DOHH2 (cell line): ENCODE results near the gene SNRPA1.

Experiments
- H3F3A ChIP-seq: fragments of 200-600 bp; sonication (generic), shearing (Covaris generic); 2 replicates; pipeline ENCODE4 v1.6.0; 2016; ENCODE audit warnings: antibody characterized with exemption, mild to moderate bottlenecking; ENCODE audit not compliant: control insufficient read depth, insufficient read depth
- H3K27ac ChIP-seq: fragments of 200-600 bp; sonication (generic); 2 replicates; pipeline ENCODE4 v1.5.1; 2014; ENCODE audit warnings: low read depth, mild to moderate bottlenecking, low read length, moderate library complexity
- H3K27me3 ChIP-seq: fragments of 200-600 bp; sonication (generic); 2 replicates; pipeline ENCODE4 v1.6.1; 2014; ENCODE audit warnings: mild to moderate bottlenecking, low read length, mixed read lengths; ENCODE audit not compliant: control insufficient read depth
- H3K36me3 ChIP-seq: fragments of 200-600 bp; sonication (generic); 2 replicates; pipeline ENCODE4 v1.6.1; 2014; ENCODE audit warnings: mild to moderate bottlenecking, low read length, moderate library complexity, mixed read lengths; ENCODE audit not compliant: control insufficient read depth
- H3K4me1 ChIP-seq: fragments of 200-600 bp; sonication (generic); 2 replicates; pipeline ENCODE4 v1.6.1; 2014; ENCODE audit warnings: mild to moderate bottlenecking, low read length, mixed read lengths; ENCODE audit not compliant: control insufficient read depth
- H3K4me2 ChIP-seq: fragments of 200-600 bp; sonication (generic); 2 replicates; pipeline ENCODE4 v1.6.0; 2014; ENCODE audit warnings: mild to moderate bottlenecking, low read length, moderate library complexity
- H3K4me3 ChIP-seq: fragments of 200-600 bp; sonication (generic); 2 replicates; pipeline ENCODE4 v1.5.1; 2014; ENCODE audit warnings: mild to moderate bottlenecking, low read length, mixed read lengths
- H3K79me2 ChIP-seq: fragments of 200-600 bp; sonication (generic); 2 replicates; pipeline ENCODE4 v1.6.1; 2014; ENCODE audit warnings: mild to moderate bottlenecking, low read length, mixed read lengths; ENCODE audit not compliant: control insufficient read depth
- H3K9me2 ChIP-seq: fragments of 200-600 bp; sonication (generic); replicated peaks from 2 replicates; pipeline ENCODE4 v1.6.1; 2014; ENCODE audit warnings: mild to moderate bottlenecking, low read length, mixed read lengths; ENCODE audit not compliant: control insufficient read depth
- H3K9me3 ChIP-seq: fragments of 200-600 bp; sonication (generic); 2 replicates; pipeline ENCODE4 v1.6.1; 2014; ENCODE audit warnings: antibody characterized with exemption, low read length, mixed read lengths; ENCODE audit not compliant: control insufficient read depth, insufficient read depth
- H4K20me1 ChIP-seq: fragments of 200-600 bp; sonication (generic); 2 replicates; pipeline ENCODE4 v1.6.0; 2014; ENCODE audit warnings: low read depth, mild to moderate bottlenecking, antibody characterized with exemption, low read length, moderate library complexity; ENCODE audit not compliant: control insufficient read depth, insufficient read depth
- EZH2phosphoT487 ChIP-seq: fragments of 200-600 bp; sonication (generic); IDR thresholded peaks from 2 replicates; pipeline ENCODE4 v1.6.1; 2017; ENCODE audit warnings: borderline replicate concordance, mild to moderate bottlenecking, antibody characterized with exemption, low read length, moderate library complexity, mixed read lengths
- TF ChIP-seq, protein P1 (sequence below): fragments of 200-600 bp; sonication (generic); IDR thresholded peaks from one replicate; pipeline ENCODE4 v1.5.1; 2014; ENCODE audit warnings: antibody characterized with exemption, mild to moderate bottlenecking, low read depth, low read length; ENCODE audit not compliant: poor library complexity, severe bottlenecking

The SNRPA1 gene

DNA sequence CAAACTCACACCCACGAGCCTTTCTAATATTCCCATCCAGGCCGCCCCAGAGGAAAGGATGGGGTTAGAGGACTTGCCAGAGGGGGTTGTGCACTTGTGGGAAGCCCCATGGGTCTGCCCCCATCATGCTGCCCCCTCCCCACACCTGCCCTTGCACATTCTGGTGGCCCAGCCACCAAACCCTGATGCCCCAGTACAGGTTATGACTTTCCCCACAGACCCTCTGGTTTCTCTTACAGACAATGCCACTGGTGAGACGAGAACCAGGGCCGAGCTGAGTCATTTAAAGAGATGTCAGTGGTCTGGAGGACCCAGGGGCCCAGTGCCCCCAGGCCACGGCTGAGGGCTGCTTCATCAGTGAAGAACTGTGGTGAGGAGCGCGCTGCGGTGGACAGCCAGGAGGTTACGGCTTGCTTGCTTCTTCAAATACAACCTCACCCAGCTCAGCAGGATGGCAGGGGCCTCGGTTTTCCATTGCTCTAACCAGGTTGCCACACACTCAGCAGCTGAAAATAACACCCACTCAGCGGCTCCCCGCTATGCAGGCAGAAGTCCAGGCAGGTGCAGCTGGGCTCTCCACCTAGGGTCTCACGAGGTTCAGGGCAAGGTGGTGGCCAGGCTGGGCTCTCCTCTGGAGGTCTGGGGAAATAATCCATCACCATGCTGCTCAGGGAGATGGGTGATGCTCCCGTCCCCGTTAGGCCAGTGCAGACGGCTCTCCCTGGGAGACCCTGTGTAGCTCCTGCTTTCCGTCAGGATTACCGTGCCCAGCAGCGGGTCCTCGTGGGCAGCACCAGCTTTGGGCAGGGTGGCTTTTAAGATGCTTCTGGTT is 13.8 kb upstream of the SNRPA1 start:
- no peaks in the 10 kb centered on the region for H4K20me1 ChIP-seq
- TF ChIP-seq, protein P1, sequence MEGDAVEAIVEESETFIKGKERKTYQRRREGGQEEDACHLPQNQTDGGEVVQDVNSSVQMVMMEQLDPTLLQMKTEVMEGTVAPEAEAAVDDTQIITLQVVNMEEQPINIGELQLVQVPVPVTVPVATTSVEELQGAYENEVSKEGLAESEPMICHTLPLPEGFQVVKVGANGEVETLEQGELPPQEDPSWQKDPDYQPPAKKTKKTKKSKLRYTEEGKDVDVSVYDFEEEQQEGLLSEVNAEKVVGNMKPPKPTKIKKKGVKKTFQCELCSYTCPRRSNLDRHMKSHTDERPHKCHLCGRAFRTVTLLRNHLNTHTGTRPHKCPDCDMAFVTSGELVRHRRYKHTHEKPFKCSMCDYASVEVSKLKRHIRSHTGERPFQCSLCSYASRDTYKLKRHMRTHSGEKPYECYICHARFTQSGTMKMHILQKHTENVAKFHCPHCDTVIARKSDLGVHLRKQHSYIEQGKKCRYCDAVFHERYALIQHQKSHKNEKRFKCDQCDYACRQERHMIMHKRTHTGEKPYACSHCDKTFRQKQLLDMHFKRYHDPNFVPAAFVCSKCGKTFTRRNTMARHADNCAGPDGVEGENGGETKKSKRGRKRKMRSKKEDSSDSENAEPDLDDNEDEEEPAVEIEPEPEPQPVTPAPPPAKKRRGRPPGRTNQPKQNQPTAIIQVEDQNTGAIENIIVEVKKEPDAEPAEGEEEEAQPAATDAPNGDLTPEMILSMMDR, result no peak
- no peak for TF ChIP-seq EZH2phosphoT487
- no peaks in the 10 kb centered on the region for H3K79me2 ChIP-seq
- H3K36me3 ChIP-seq, result no peaks in the 10 kb centered on the region
- H3K4me2 ChIP-seq, result no peak overlapping the region
- no peaks in the 10 kb centered on the region for H3K27me3 ChIP-seq
- H3K27ac ChIP-seq, result no peak overlapping the region
- no peaks in the 10 kb centered on the region for H3K4me1 ChIP-seq
- no peaks in the 10 kb centered on the region for H3K9me2 ChIP-seq
- H3F3A ChIP-seq, result no peaks in the 10 kb centered on the region
- H3K9me3 ChIP-seq, result no peaks in the 10 kb centered on the region
- no peak overlapping the region for H3K4me3 ChIP-seq

DNA sequence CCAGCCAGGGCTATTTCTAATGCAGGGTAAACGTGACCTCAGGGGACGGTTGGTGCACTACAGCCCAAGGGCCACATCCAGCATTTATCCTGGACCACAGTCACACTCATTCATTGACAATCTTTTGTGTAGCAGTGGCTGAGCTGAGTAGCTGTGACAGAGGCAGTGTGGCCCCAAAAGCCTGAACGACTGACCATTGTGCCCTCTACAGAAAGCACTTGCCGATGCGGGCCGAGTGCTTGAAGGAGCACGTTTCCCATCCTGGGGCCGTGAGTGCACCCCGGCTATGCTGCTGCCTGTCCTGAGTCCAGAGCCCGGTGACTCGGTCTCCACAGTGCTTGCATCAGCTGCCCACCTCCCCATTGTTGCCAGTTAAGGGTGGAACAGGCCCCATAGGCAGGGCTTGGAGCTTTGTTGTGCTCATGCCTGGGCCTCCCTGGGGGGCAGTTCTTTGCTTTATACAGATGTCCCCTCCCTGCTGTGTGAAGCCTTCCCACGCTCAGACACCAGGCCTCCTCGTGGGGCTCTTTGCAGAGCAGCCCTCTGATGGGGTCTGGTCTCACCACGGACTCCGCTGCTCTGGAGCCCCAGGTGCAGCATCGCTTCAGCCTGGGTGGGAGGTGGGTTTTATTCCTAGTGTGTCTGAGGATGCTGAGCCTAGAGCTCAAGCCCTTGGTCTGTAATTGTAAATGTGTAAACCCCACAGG is 13.0 kb upstream of the SNRPA1 start:
- Histone ChIP-seq H3K79me2 (no peaks in the 10 kb centered on the region), H3K4me3 (no peak overlapping the region), H4K20me1 (no peaks in the 10 kb centered on the region), H3K9me3 (no peaks in the 10 kb centered on the region), H3K9me2 (no peaks in the 10 kb centered on the region), H3K4me1 (no peaks in the 10 kb centered on the region), H3F3A (no peaks in the 10 kb centered on the region), H3K36me3 (no peaks in the 10 kb centered on the region), H3K27me3 (no peaks in the 10 kb centered on the region), H3K27ac (no peak overlapping the region), H3K4me2 (no peak overlapping the region)
- no peak for TF ChIP-seq EZH2phosphoT487
- TF ChIP-seq, protein P1, result no peak

- Histone ChIP-seq H3K4me2 (no peak overlapping the region), H3K4me1 (no peaks in the 10 kb centered on the region), H4K20me1 (no peaks in the 10 kb centered on the region), H3K9me3 (no peaks in the 10 kb centered on the region), H3K36me3 (no peaks in the 10 kb centered on the region), H3K4me3 (no peak overlapping the region), H3K27me3 (no peaks in the 10 kb centered on the region), H3F3A (no peaks in the 10 kb centered on the region), H3K79me2 (no peaks in the 10 kb centered on the region), H3K9me2 (no peaks in the 10 kb centered on the region), H3K27ac (no peak overlapping the region)
- TF ChIP-seq EZH2phosphoT487, result no peak
- TF ChIP-seq, protein P1, result no peak
Measured at GRCh38 chr15:101307048-101307896, 12.2 kb upstream of the SNRPA1 start.
